ENCODE measurements around the gene ANKRD1.

ANKRD1 gene

DNA sequence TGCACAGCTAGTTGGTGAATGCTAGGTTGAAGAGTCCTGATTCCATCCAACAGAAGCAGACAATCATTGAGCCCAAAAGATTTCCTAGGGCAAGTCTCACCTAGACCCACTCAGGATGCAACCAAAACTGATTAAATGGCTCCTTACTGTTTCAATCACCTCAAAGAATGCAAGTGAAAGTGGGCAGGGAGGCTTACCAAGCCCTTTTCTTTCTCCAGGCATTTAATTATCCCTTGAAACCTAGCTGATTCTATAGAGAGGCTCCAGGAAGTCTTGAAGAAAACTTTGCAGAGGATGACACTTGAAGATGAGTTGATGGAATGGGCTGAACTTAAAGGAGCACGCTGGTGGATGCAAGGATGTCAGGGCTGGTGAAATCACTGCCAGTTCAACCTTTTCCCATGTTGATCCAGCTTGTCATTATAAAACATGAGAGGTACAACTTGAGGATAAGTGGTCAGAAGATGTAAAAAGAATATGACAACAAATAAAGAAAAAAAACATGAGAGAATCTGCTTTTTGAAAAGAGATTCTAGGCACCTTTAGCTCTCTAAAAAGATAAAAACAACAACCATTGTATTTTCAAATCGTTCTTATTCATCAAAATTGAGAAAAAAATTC lies 2.3 kb upstream of the ANKRD1 start:
- H3K27ac ChIP-seq, result no peak overlapping the region
- TF ChIP-seq, protein P1, sequence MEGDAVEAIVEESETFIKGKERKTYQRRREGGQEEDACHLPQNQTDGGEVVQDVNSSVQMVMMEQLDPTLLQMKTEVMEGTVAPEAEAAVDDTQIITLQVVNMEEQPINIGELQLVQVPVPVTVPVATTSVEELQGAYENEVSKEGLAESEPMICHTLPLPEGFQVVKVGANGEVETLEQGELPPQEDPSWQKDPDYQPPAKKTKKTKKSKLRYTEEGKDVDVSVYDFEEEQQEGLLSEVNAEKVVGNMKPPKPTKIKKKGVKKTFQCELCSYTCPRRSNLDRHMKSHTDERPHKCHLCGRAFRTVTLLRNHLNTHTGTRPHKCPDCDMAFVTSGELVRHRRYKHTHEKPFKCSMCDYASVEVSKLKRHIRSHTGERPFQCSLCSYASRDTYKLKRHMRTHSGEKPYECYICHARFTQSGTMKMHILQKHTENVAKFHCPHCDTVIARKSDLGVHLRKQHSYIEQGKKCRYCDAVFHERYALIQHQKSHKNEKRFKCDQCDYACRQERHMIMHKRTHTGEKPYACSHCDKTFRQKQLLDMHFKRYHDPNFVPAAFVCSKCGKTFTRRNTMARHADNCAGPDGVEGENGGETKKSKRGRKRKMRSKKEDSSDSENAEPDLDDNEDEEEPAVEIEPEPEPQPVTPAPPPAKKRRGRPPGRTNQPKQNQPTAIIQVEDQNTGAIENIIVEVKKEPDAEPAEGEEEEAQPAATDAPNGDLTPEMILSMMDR (IDR thresholded peaks at IDR 0.05), result no peak
- TF ChIP-seq ZFX (IDR thresholded peaks at IDR 0.05; ENCODE audit: borderline replicate concordance), result no peak

DNA sequence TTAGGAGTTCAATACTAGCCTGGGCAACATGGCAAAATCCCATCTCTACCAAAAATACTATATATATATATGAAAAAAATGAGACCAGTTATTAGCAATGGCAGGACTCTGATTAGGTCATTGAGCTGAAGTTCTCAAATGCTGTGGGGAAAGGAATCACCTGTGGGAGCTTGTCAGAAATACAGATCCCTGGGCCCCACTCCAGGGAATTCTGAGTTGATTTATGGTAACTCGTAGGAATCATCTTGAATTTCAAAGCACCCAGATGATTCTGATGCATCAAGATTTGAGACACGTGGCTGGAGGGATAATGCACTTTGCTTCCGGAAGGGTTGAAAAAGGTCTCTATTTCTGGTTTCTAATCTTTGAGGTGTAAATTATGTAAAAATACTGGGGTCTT lies 1.0 kb upstream of the ANKRD1 start:
- H3K27ac ChIP-seq, result no peak overlapping the region
- no peak for TF ChIP-seq ZFX (IDR thresholded peaks at IDR 0.05; ENCODE audit: borderline replicate concordance)
- TF ChIP-seq, protein P1 (IDR thresholded peaks at IDR 0.05), result no peak

GRCh38 chr10:90919683-90920574 lies 958 bp downstream of the ANKRD1 start:
- no peak for TF ChIP-seq ZFX (IDR thresholded peaks at IDR 0.05; ENCODE audit: borderline replicate concordance)
- TF ChIP-seq, protein P1 (IDR thresholded peaks at IDR 0.05), result no peak
- H3K27ac ChIP-seq, result no peak overlapping the region

GRCh38 chr10:90917968-90918318 lies 2.9 kb downstream of the ANKRD1 start:
- H3K27ac ChIP-seq, result peak overlapping the region; percentile 50
- no peak for TF ChIP-seq ZFX (IDR thresholded peaks at IDR 0.05; ENCODE audit: borderline replicate concordance)
- TF ChIP-seq, protein P1 (IDR thresholded peaks at IDR 0.05), result no peak

GRCh38 chr10:90917238-90917967 lies 3.5 kb downstream of the ANKRD1 start:
- peak overlapping the region; percentile 50 for H3K27ac ChIP-seq
- TF ChIP-seq, protein P1 (IDR thresholded peaks at IDR 0.05), result no peak
- no peak for TF ChIP-seq ZFX (IDR thresholded peaks at IDR 0.05; ENCODE audit: borderline replicate concordance)

DNA sequence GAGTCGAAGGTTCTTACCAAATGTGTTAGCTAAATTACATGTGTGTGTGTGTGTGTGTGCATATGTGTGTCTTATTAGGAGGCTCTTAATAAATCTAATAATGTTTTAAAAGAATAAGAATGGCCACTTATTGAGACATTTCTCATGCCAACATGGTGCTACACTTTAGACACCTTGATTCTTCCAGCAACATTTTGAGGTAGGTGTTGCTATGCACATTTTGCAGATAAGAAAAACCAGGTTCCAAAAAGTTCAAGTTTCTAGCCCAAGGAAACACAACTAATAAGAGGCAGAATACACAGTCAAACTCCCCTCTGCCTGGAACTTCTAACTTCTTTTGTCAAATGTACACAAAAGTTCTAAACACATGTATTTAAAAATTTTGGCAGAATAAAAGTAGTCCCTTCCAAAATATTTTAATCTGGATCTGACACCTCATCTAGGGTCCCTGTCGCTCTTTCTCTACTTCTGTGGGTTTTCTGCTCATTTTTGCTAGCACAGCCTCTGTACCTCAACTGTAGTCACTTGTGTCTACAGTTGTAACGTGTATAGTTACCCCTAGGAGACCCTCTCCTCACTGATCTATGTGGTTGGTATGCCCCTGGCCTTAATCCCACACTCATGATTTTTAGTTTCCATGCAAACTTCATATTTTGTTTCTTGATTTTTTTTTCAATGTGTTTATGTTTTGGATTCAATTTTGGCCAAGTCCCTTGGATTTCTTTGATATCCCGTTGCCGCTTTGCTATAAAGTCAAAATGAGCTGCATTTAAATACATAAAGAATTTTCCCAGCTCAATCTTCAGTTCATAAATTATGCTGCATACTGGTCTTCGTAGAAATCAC lies 4.3 kb downstream of the ANKRD1 start:
- TF ChIP-seq ZFX (IDR thresholded peaks at IDR 0.05; ENCODE audit: borderline replicate concordance), result no peak
- TF ChIP-seq, protein P1 (IDR thresholded peaks at IDR 0.05), result no peak
- peak overlapping the region; percentile 50 for H3K27ac ChIP-seq

Data from 22Rv1 (cell line).